HG03135 (cell line): ENCODE results near the gene LRRC8E.
A peak's percentile ranks its signal among the peaks of the same experiment; 100 is the strongest.
"Not testable (repeated sequence)": the region's sequence is repeated elsewhere in the genome, so short reads cannot be mapped to it uniquely, and the experiment has no call there.

Experiments
- ATAC-seq: cut with Tn5 transposase; IDR thresholded peaks from one replicate; pipeline ENCODE4 v1.9.1; 2021; ENCODE audit warnings: mild to moderate bottlenecking, moderate library complexity; ENCODE audit not compliant: unreplicated experiment

Gene LRRC8E

GRCh38 chr19:7928741-7929701 is 40.7 kb downstream of the LRRC8E start:
- ATAC-seq: peak; percentile 39

DNA sequence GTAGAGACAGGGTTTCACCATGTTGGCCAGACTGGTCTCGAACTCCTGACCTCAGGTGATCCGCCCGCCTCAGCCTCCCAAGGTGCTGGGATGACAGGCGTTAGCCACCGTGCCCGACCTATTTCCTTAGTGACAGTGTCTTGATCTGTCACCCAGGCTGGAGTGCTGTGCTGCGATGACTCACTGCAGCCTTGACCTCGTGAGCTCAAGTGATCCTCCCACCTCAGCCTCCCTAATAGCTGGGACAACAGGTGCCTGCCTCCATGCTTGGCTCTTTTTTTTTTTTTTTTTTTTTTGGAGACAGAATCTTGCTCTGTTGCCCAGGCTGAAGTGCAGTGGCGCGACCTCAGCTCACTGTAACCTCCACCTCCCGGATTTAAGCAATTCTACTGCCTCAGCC is 41.7 kb downstream of the LRRC8E start:
- not testable (repeated sequence) for ATAC-seq

DNA sequence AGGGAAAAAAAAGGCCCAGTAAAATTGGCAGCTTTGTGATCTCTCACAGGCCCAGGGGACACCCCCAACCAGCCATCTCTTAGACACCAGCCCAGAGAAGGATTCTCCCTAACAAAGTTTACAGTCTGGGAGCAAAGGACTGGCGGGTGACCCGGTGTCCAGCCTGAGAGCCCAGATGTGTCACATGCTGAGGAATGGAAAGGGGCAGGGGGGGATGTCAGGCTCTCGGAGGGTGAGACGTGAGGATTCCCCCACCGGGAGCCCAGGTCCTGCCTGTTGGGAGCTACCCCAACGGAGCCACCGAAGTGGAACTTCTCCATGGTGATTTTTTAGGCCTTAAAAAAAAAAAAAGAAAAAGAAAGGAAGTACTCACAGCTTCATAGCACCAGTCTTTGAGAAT is 42.5 kb downstream of the LRRC8E start:
- no peak for ATAC-seq

GRCh38 chr19:7931221-7932061 is 43.1 kb downstream of the LRRC8E start:
- no peak for ATAC-seq

DNA sequence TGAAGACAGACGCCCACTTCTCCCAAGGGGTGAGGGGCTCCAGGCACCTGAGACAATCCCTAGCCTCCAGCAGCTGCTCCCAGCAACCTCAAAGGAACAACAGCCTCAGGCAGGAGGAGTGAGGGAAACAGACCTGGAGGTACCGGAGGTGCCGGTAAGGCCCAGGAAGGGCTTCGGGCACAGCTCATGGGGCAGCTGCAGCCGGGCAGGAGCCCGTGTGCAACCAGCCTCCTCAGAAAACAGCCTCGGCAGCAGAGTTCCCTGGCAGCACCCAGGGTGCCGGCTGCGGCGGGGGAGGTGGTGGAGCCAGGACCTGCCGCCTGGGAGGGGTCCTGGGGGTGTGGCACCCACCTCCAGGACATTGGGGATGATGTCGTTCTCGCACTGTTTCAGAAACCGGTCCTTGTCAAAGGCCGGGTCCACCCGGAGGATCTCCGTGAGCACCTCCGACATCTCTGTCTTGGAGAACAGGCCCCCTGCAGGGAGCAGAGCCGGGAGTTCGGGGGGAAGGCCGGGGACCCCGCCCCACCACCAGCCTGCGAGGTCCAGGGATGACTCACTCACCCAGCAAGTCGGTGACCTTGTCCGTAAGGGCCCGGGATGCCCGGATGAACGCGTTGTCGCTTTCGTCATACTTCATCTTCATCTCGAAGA is 44.1 kb downstream of the LRRC8E start:
- no peak for ATAC-seq

DNA sequence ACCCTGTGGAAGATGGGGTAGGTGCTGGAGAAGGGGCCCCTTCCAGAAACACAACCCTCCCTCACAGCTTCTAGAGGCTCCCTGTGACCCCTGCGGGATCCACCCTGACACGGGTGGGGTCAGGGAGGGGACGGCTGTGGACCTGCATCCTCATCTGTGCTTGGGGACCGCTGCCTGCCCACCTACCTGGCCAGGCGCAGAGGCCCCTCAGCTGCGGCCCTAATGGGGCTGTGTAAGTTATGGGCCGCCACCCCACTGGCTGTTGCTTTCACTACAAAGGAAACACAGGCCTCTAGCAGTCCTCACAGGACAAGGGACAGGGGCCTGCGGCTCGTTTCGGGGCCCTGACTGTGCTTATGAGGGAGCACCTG is 44.6 kb downstream of the LRRC8E start:
- no peak for ATAC-seq

- ATAC-seq: no peak
Observed at GRCh38 chr19:7933411-7933810, 45.1 kb downstream of the LRRC8E start.

DNA sequence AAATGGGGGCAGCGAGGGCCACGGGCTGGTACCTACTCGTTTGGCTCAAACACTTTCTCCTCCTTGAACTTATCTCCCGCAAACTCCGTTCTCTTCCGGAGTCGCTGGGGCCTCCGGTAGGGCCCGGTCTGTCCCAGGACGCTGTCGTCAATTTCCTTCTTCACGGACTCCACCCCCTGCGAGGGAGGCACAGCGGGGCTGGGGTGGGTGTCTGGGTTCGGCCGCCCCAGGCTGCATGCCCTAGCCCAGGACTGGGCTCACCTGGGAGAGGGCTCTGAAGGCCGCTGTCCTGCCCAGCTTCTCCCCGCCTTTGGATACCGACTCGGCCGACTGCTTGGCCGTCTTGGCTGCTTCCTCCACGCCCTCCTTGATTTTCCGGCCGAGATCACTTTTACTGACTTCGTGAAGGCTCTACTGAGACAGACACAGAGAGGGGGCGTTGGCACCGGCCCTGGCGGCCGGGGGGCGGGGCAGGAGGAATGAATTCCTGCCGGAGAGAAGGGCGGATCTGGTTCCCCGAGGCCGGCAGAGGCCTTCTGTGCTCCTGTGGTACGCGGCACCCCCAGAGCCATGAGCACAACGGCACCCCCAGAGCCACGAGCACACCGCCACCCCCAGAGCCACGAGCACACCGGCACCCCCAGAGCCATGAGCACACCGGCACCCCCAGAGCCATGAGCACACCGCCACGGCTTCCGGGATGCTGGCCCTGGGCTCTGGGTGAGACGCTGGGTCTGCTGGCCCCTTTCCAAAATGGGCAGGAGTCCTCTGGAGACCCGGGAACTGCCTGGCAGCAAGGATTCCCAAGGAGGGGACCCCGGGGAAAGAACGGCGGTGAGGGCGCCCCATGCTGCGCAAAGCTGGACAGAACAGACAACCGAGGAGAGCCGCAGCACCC is 45.8 kb downstream of the LRRC8E start:
- no peak for ATAC-seq

DNA sequence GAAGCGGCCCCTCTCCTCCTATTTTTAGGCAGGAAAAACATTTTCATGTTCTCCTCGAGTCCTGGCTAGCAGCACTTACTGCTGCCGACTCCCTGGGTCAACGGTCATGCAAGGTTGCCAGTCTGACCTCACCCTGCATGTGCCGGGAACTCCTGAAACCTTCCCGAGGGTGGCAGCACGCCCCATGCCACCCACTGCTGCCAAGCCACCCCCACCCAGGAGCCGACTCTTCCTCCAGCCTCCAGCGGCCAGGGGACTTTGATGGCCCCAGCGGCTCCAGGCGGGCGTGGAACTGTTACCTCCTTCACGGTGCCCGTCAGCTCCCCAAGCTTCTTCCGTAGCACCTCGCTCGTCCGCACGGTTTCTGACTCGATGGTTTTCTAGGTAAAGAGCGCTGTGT is 46.5 kb downstream of the LRRC8E start:
- ATAC-seq: no peak

GRCh38 chr19:7940841-7941240 is 52.5 kb downstream of the LRRC8E start:
- no peak for ATAC-seq

DNA sequence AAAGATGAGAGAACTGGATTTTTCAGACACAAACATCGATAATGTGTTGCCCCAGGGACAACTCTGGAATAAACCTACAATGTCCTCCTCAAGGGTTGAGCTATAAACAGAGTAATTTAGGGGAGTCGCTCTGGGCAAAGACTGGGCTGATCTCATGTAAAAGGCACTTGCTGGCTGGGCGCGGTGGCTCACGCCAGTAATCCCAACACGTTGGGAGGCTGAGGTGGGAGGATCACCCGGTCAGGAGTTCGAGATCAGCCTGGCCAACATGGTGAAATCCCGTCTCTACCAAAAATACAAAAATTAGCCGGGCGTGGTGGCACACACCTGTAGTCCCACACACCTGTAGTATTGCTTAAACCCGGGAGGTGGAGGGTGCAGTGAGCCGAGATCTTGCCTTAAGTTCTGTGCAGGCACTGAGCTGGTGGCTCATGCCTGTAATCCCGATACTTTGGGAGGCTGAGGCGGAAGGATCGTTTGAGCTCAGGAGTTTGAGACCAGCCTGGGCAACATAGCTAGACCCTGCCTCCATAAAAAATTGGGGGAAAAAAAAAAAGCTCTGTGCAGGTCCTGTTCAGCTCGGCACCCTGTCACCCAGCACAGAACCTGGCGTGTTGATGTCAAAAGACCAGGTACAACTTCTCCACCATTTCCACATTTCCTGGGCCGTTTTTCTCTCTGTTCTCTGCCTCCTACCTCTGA is 53.7 kb downstream of the LRRC8E start:
- no peak for ATAC-seq

GRCh38 chr19:7942981-7943443 is 54.7 kb downstream of the LRRC8E start:
- no peak for ATAC-seq

DNA sequence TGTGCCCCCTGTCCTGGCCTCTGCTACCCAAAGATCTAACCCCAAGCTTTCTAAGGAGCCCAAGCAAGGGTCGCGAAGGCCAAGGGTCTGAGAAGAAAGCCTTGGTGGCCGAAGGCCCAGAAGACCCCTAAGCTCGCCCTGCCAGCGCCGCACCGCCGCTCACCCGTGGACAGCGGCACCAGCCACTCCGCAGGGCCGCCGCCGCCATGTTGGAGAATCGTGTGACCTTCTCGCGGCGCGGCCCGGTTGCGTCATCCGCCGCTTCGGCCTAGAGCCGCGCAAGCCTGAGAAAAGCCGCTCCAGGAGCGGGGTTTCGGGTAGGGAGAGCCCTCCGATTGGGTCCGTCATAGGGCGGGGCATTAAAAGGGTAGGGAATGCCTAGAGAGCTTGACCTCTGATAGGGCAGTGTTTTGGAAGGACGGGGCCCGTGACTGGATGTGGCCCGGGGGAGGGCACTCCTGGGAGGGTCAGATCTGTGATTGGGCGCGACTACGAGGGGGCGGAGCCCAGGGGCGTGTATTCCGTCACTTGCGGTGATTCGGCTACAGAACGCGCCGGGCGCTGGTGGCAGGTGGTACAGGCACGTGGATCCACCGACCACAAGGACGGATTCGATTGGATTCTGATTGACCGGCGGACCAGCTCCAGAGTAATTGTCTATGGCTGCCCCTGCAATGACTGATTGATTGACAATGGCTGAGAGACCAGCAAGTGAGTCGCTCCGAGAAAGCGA is 55.3 kb downstream of the LRRC8E start, which contains the start of gene TIMM44:
Gene TIMM44, minus strand, starts transcription at position 223 of the 733 bp plus-strand sequence. Its CDS starts 15 bp downstream, at position 208.
- peak; percentile 95 for ATAC-seq

- ATAC-seq: peak; percentile 24
Observed at GRCh38 chr19:7944177-7944761, 56.0 kb downstream of the LRRC8E start.

DNA sequence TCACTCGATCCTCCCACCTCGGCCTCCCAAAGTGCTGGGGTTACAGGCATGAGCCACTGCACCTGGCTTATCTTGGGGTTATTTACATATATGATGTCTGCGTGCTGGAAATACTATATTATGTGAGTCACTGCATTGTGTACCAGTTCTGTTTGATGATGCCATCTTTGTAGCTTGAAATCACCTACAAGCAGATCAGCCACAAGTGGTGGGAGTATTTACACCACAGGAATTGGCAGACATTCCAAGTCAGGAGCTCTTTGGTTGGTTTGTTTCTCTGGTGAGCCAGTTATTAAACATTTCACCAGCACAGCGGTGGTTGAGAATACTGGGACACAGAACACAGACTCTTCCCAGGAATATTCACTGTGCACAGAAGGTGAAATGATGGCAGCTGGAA is 59.6 kb downstream of the LRRC8E start:
- no peak for ATAC-seq
